ENCODE data around the gene DCPS.

Gene DCPS

GRCh38 chr11:126277322-126277721 lies 26.5 kb upstream of the DCPS start:
- Mint-ChIP-seq H3K27ac (ENCODE audit: low read depth) (no peak overlapping the region), H3K9me3 (no peaks in the 10 kb centered on the region), H3K36me3 (ENCODE audit: insufficient read depth) (peaks cover 10% of the 10 kb centered on the region), H3K4me3 (no peak overlapping the region), H3K4me1 (peaks cover 12% of the 10 kb centered on the region), H3K27me3 (no peaks in the 10 kb centered on the region)
- no peak for DNase-seq (ENCODE audit: low spot score in 2 of 2)
- no peak for ATAC-seq (replicated peaks; ENCODE audit: extremely low read depth, poor library complexity, severe bottlenecking)

GRCh38 chr11:126277780-126278179 lies 26.1 kb upstream of the DCPS start:
- no peaks in the 10 kb centered on the region for H3K9me3 Mint-ChIP-seq
- H3K4me1 Mint-ChIP-seq = peaks cover 15% of the 10 kb centered on the region
- no peaks in the 10 kb centered on the region for H3K27me3 Mint-ChIP-seq
- peaks cover 13% of the 10 kb centered on the region for H3K36me3 Mint-ChIP-seq (ENCODE audit: insufficient read depth)
- no peak overlapping the region for H3K27ac Mint-ChIP-seq (ENCODE audit: low read depth)
- ATAC-seq (replicated peaks; ENCODE audit: extremely low read depth, poor library complexity, severe bottlenecking) (no peak), DNase-seq (ENCODE audit: low spot score in 2 of 2) (no peak)
- H3K4me3 Mint-ChIP-seq = no peak overlapping the region

GRCh38 chr11:126279191-126279590 lies 24.7 kb upstream of the DCPS start:
- Mint-ChIP-seq H3K27me3 (no peaks in the 10 kb centered on the region), H3K4me1 (peaks cover 22% of the 10 kb centered on the region), H3K36me3 (ENCODE audit: insufficient read depth) (peaks cover 18% of the 10 kb centered on the region), H3K4me3 (no peak overlapping the region), H3K9me3 (no peaks in the 10 kb centered on the region), H3K27ac (ENCODE audit: low read depth) (peak overlapping the region; percentile 3)
- DNase-seq (ENCODE audit: low spot score in 2 of 2) (no peak), ATAC-seq (replicated peaks; ENCODE audit: extremely low read depth, poor library complexity, severe bottlenecking) (no peak)

GRCh38 chr11:126280595-126280994 lies 23.3 kb upstream of the DCPS start:
- peaks cover 30% of the 10 kb centered on the region for H3K4me1 Mint-ChIP-seq
- peaks cover 18% of the 10 kb centered on the region for H3K36me3 Mint-ChIP-seq (ENCODE audit: insufficient read depth)
- ATAC-seq (replicated peaks; ENCODE audit: extremely low read depth, poor library complexity, severe bottlenecking) (no peak), DNase-seq (ENCODE audit: low spot score in 2 of 2) (no peak)
- peak overlapping the region; percentile 7 for H3K27ac Mint-ChIP-seq (ENCODE audit: low read depth)
- no peaks in the 10 kb centered on the region for H3K9me3 Mint-ChIP-seq
- H3K4me3 Mint-ChIP-seq = no peak overlapping the region
- H3K27me3 Mint-ChIP-seq = no peaks in the 10 kb centered on the region

- no peaks in the 10 kb centered on the region for H3K27me3 Mint-ChIP-seq
- H3K4me1 Mint-ChIP-seq = peaks cover 30% of the 10 kb centered on the region
Observed at GRCh38 chr11:126281245-126281644, 22.6 kb upstream of the DCPS start.

GRCh38 chr11:126281666-126282175 lies 22.1 kb upstream of the DCPS start:
- Mint-ChIP-seq H3K9me3 (no peaks in the 10 kb centered on the region), H3K4me3 (peak overlapping the region; percentile 96), H3K4me1 (peaks cover 32% of the 10 kb centered on the region), H3K36me3 (ENCODE audit: insufficient read depth) (peaks cover 19% of the 10 kb centered on the region), H3K27ac (ENCODE audit: low read depth) (peak overlapping the region; percentile 98), H3K27me3 (no peaks in the 10 kb centered on the region)
- ATAC-seq (replicated peaks; ENCODE audit: extremely low read depth, poor library complexity, severe bottlenecking) = no peak
- DNase-seq (ENCODE audit: low spot score in 2 of 2) = no peak

More at GRCh38 chr11:126281245-126281644, 22.6 kb upstream of the DCPS start:
- Mint-ChIP-seq H3K36me3 (ENCODE audit: insufficient read depth) (peaks cover 19% of the 10 kb centered on the region), H3K9me3 (no peaks in the 10 kb centered on the region), H3K27ac (ENCODE audit: low read depth) (peak overlapping the region; percentile 98), H3K4me3 (peak overlapping the region; percentile 96)
- ATAC-seq (replicated peaks; ENCODE audit: extremely low read depth, poor library complexity, severe bottlenecking) (no peak), DNase-seq (ENCODE audit: low spot score in 2 of 2) (no peak)

- no peaks in the 10 kb centered on the region for H3K27me3 Mint-ChIP-seq
- peaks cover 18% of the 10 kb centered on the region for H3K36me3 Mint-ChIP-seq (ENCODE audit: insufficient read depth)
- H3K9me3 Mint-ChIP-seq = no peaks in the 10 kb centered on the region
- DNase-seq (ENCODE audit: low spot score in 2 of 2) (no peak), ATAC-seq (replicated peaks; ENCODE audit: extremely low read depth, poor library complexity, severe bottlenecking) (peak; percentile 50)
- H3K4me1 Mint-ChIP-seq = peaks cover 35% of the 10 kb centered on the region
- H3K27ac Mint-ChIP-seq (ENCODE audit: low read depth) = peak overlapping the region; percentile 98
- H3K4me3 Mint-ChIP-seq = peak overlapping the region; percentile 96
Observed at GRCh38 chr11:126282361-126282735, 21.5 kb upstream of the DCPS start.

- no peaks in the 10 kb centered on the region for H3K27me3 Mint-ChIP-seq
- peak within 1 kb of the TSS; percentile 96 for H3K4me3 Mint-ChIP-seq
- ATAC-seq (replicated peaks; ENCODE audit: extremely low read depth, poor library complexity, severe bottlenecking) (peak; percentile 61), DNase-seq (ENCODE audit: low spot score in 2 of 2) (peak; percentile 52 to 56)
- H3K4me1 Mint-ChIP-seq = peaks cover 35% of the 10 kb centered on the region
- peak within 1 kb of the TSS; percentile 98 for H3K27ac Mint-ChIP-seq (ENCODE audit: low read depth)
- H3K36me3 Mint-ChIP-seq (ENCODE audit: insufficient read depth) = peaks cover 17% of the 10 kb centered on the region
- no peaks in the 10 kb centered on the region for H3K9me3 Mint-ChIP-seq
Observed at GRCh38 chr11:126282736-126283591, 20.9 kb upstream of the DCPS start, which contains the start of gene TIRAP. TSS of gene TIRAP (plus strand) at chr11:126283093. CDS start at chr11:126290895, 7,802 bp downstream.

DNA sequence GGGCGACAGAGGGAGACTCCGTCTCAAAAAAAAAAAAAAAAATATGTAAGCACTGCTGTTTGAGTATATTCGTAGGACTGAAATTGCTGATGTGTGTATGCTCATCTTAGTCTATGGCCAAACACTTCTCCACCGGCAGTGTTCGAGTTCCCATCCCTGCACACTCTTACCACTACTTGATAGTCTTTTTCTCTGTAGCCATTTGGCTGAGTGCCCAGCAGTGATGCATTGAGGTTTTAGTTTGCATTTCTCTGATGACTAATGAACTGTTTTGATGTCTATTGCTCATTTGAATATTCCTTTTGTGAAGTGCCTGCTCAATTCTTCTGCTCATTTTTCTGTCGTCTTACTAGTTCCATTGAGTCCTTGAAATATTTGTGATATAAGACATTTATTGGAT lies 19.0 kb upstream of the DCPS start:
- no peaks in the 10 kb centered on the region for H3K27me3 Mint-ChIP-seq
- ATAC-seq (replicated peaks; ENCODE audit: extremely low read depth, poor library complexity, severe bottlenecking) = peak; percentile 50

GRCh38 chr11:126288237-126288636 lies 15.6 kb upstream of the DCPS start:
- Mint-ChIP-seq H3K36me3 (ENCODE audit: insufficient read depth) (peaks cover 18% of the 10 kb centered on the region), H3K9me3 (no peaks in the 10 kb centered on the region), H3K27ac (ENCODE audit: low read depth) (no peak overlapping the region), H3K4me1 (peaks cover 19% of the 10 kb centered on the region), H3K4me3 (no peak overlapping the region), H3K27me3 (no peaks in the 10 kb centered on the region)
- ATAC-seq (replicated peaks; ENCODE audit: extremely low read depth, poor library complexity, severe bottlenecking) (no peak), DNase-seq (ENCODE audit: low spot score in 2 of 2) (no peak)

More for the DNA sequence above, 19.0 kb upstream of the DCPS start:
- H3K36me3 Mint-ChIP-seq (ENCODE audit: insufficient read depth) = peaks cover 17% of the 10 kb centered on the region
- peak; percentile 69 to 77 for DNase-seq (ENCODE audit: low spot score in 2 of 2)
- H3K4me3 Mint-ChIP-seq = peak overlapping the region; percentile 96
- H3K27ac Mint-ChIP-seq (ENCODE audit: low read depth) = peak overlapping the region; percentile 56
- no peaks in the 10 kb centered on the region for H3K9me3 Mint-ChIP-seq
- peaks cover 35% of the 10 kb centered on the region for H3K4me1 Mint-ChIP-seq

GRCh38 chr11:126290887-126291286 lies 13.0 kb upstream of the DCPS start:
- no peak for DNase-seq (ENCODE audit: low spot score in 2 of 2)
- Mint-ChIP-seq H3K27ac (ENCODE audit: low read depth) (no peak overlapping the region), H3K27me3 (no peaks in the 10 kb centered on the region), H3K4me1 (peaks cover 6% of the 10 kb centered on the region), H3K4me3 (no peak overlapping the region), H3K36me3 (ENCODE audit: insufficient read depth) (peaks cover 24% of the 10 kb centered on the region), H3K9me3 (no peaks in the 10 kb centered on the region)
- no peak for ATAC-seq (replicated peaks; ENCODE audit: extremely low read depth, poor library complexity, severe bottlenecking)

DNA sequence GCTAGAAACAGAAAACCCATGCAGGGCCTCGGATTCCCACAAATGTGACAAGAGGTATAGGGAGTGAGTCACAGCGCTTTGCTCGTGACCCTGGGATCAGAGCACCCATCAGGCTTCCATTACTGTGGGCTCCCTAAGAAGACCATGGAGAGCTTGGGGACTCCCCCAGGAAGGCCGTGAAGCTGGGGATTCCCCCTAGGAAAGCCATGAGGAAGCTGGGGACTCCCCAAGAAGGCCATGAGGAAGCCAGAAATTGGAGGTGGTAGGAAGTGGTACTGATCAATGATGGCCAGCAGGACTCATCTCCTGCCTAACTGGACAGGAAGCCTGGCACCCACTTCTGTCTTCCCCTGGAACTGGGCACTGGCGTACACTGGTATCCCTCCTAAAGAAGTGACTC lies 10.1 kb upstream of the DCPS start:
- Mint-ChIP-seq H3K9me3 (no peaks in the 10 kb centered on the region), H3K27me3 (no peaks in the 10 kb centered on the region), H3K4me1 (peaks cover 9% of the 10 kb centered on the region), H3K36me3 (ENCODE audit: insufficient read depth) (peaks cover 20% of the 10 kb centered on the region), H3K27ac (ENCODE audit: low read depth) (no peak overlapping the region), H3K4me3 (no peak overlapping the region)
- no peak for ATAC-seq (replicated peaks; ENCODE audit: extremely low read depth, poor library complexity, severe bottlenecking)
- no peak for DNase-seq (ENCODE audit: low spot score in 2 of 2)

GRCh38 chr11:126297004-126297403 lies 6.9 kb upstream of the DCPS start:
- Mint-ChIP-seq H3K27ac (ENCODE audit: low read depth) (peak overlapping the region; percentile 25), H3K4me1 (peaks cover 9% of the 10 kb centered on the region), H3K27me3 (no peaks in the 10 kb centered on the region), H3K4me3 (no peak overlapping the region), H3K9me3 (no peaks in the 10 kb centered on the region), H3K36me3 (ENCODE audit: insufficient read depth) (peaks cover 18% of the 10 kb centered on the region)
- no peak for ATAC-seq (replicated peaks; ENCODE audit: extremely low read depth, poor library complexity, severe bottlenecking)
- no peak for DNase-seq (ENCODE audit: low spot score in 2 of 2)
